SHP77 (cell line): ENCODE results near the gene HIPK2.

ENCODE experiments used
- DNase-seq, 2 experiments: peaks; one replicate each; lab custom pipeline; 2025; lab: John Stamatoyannopoulos, UW

HIPK2 gene

DNA sequence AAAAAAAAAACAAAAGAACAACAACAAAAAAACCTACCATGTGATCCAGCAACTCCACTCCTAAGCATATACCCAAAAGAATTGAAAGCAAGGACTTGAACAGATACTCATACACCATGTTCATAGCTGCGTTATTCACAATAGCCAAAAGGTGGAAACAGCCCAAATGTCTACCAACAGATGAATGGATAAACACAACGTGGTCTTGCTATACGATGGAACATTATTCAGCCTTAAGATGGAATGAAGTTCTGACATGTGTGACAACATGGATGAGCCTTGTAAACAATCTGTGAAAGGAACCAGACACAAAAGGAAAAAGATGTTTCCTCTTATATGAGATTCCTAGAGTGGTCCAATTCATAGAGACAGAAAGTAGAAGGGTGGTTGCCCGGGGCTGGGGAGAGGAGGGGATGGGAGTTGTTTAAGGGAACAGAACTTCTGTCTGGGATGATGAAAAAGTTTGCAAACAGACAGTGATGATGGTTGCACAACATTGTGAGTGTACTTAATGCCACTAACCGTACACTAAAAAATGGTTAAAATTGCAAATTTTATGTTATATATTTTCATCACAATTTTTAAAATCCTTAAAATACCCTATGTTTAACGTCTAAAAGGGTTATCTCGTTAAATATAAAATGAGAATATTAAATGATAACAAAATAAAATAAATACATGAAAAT, 242.7 kb downstream of the HIPK2 start:
- no peak for DNase-seq

DNA sequence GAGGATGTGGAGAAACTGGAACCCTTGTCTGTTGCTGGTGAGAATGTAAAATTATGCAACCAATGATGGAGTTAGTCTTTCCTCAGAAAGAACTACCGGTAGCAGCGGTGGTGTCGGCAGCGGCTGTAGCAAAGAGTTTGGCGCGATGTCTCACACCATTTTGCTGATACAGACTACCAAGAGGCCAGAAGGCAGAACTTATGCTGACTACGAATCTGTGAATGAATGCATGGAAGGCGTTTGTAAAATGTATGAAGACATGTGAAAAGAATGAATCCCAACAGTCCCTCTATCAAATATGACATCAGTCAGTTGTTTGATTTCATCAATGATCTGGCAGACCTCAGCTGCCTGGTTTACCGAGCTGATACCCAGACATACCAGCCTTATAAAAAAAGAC, 243.7 kb downstream of the HIPK2 start:
- no peak for DNase-seq

DNA sequence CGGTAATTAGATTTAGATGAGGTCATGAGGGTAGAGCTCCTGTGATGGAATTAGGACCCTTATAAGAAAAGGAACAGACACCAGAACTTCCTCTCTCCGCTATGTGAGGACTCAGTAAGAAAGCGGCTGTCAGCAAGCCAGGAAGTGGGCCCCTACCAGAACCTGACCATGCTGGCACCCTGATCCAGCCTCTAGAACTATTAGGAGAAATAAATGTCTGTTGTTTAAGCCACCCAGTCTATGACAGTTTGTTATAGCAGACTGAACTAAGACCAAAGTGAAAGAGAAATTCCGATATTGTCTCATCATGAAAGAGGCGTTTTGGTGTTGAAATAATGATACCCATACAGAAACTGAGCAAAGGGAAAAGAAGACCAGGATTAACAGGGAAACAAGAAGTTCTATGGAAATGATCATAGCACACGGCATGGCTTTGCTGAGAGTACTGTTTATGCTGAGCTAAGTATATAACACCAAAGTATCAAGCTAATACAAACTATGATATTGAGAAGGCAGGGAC, 245.1 kb downstream of the HIPK2 start:
- no peak for DNase-seq

DNA sequence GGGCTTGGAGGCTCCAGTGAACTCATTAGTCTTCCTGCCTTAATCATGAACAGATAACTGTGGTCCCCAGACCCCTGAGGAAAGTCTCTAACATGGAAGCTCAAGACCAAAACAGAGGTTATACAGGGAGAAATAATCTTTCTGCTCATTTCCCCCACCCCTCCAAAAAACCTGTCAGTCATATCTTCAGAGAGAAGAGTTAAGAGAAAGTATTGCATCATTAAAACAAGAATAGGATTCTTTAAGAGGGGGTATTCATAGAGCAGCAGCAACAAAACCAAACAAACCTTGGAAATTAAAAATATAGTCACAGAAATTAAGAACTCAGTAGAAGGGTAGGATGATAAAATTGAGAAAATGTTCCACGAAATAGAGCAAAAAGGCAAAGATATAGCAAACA, 246.7 kb downstream of the HIPK2 start:
- no peak for DNase-seq

DNA sequence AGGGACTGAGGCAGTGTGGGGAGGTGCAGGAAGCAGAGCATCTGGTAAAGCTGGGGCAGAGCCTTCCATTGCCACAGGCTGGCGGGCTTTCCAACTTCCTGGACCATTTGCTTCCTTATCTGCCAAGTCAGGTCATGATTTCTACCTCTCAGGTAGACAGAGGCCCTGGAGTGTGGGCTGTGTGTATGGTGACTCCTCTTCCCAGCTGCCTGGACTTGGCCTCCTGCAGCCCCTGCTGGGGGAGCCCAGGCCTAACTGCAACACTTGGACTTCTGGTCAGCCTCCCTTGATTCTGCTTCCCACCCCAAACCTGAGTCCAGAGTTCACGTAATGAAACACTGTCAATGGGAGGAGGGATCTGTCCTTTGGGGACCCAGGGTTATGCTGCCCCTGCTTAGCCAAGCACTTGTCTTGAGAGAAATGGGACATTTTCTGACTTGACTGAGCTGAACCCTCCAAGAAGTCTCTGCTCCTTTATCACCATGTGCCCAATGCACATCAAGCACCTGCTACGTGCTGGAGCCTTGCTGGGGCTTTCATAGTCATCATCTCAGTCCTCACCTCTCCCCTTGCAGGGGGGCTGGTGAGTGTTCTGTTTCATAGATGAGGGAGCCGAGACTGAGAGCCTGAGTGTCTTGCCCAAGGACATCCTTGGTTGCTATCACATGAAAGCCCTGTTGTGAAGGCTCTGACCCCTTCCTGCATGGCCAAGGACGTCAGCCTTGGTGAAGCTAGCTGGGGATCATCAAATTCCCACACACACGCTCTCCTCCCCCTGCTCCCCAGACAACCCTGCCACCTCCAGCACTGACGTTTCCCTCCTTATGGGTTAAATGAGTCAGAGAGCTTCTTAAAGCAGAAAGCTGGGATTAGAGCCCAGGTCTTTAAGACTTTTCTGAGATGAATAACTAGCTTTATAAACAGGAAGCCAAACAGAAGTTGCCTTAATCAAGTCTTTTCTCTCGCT, 250.9 kb downstream of the HIPK2 start:
- DNase-seq: no peak

DNA sequence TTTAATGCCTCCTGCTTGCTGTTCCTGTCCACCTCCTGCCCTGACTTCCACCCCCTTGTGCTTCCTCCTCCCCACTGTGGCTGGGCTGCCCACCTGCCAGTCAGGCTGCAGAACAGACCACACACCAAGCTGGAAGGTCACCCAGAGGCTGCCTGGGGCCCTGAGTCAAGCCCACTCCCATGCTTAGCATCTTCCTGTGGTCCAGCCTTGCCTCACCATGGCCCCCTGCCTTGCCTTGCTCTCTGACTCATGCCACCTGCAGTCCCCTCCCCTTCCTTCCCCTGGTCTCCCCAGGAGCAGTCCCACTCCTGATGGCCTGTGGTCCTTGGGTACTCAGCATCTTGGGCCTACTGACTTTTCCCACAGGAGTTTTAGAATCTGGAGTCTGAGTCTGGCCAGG, 252.0 kb downstream of the HIPK2 start:
- DNase-seq: no peak

DNA sequence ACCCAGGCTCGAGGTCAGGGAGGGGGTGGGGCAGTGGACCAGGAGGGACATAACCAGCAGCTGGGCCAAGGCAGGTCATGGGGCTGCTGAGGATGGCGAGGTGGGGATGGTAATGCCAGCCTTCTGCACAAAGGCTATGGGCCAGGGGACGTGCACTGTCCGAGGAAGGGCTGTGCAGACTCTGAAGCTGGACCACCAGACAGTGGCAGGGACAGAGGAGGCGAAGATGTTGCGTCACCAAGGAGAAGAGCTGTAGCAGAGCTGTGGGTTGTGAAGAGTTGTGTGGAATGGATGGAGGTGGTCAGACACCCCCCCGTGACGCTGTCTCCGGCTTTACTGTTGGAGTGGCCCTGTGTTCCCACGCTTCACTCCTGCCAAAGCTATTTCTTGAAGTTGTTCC, 252.6 kb downstream of the HIPK2 start:
- DNase-seq: no peak

DNA sequence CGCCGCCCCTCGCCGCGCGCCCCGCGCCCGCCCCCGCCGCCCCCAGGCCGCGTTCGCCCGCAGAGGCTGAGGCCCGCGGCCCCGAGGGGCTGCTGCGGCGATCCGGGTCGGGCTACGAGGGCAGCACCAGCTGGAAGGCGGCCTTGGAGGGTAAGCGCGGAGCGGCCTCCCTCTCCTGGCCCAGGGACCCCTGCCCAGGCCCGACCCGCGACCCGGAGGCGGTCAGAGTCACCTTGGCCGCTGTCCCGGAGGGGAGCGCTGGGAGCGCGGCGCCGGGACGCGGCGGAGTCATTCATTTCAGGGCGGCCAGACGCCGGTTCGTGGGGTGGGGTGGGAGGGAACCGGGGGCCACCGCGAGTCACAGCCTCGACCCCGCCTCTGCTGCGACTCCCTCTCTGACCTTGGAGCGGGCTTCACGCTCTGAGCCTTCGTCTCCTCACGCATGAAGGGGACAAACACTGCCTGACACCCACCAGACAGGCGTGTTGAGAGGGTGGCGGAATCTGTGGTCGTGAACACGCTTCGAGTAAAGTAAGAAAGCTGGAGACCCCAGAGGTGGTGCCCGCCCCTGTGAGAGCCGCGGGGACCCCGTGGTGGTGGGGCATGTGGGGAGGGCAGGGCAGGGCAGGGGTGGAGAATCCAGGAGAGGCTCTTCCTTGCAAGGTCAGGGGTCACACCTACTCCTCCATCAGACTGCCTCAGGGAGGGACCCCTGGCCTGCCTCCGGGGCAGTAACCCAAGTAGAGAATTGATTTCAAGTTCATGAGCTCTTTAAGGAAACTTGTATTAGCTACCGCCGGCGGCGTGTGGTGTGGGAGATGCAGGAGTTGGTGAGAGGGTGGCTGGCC, 253.6 kb downstream of the HIPK2 start:
- no peak for DNase-seq

DNA sequence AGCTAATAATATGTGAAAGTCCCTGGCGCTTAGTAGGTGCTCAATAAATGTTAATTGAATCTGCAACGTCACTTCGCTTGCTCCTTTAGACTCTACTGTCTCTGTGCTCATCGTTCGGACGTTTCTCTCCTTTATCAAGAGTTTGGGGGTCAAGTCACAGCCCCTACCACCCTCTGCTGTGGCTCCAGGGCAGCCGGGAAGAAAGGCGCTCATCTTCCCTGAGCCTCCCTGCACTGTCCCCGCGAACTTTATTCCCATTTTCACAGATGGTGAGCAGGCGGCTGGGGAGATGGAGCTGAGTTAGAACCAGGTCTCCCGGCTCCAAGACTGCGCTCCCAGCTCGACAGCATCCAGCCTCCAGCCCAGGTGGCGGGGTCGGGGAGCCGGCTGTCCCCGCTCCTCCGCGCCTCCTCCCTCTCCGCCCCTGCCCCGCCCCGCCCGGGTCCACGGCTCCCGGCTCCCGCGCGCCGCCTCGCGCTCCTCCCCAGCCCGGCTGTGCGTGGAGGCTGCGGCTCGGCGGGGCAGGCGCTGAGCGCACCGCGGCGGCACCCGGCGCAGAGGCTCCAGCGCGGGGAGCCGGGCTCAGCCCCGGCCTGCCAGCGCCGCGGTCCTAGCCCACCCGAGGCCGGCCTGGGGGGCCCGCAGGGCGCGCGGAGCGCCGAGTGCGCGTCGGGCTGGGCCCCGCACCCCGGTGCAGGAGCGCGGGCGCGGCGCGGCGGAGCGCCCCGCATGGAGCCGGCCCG, 254.4 kb downstream of the HIPK2 start, which contains the start of gene CLEC2L:
Gene CLEC2L (plus strand): TSS at position 487 of the 743 bp plus-strand sequence. CDS start 243 bp downstream, at position 730.
- DNase-seq: no peak

DNA sequence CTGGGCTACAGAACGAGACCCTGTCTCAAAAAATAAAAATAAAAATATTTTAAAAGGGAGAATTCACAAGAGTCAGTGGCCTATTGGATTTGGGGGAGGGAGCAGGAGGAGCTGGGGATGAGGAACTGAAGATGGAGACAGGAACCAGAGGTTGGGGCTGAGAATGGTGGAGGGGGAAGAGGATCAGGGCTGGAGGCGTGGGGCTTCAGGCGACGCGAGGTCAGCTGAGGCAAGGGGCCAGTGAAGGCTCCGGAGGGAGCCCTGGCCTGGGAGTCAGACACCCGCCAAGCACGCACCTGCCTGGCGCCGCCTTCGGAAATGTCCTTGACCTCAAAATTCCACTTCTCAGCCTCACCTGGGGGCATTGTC, 255.0 kb downstream of the HIPK2 start:
- DNase-seq: no peak

DNA sequence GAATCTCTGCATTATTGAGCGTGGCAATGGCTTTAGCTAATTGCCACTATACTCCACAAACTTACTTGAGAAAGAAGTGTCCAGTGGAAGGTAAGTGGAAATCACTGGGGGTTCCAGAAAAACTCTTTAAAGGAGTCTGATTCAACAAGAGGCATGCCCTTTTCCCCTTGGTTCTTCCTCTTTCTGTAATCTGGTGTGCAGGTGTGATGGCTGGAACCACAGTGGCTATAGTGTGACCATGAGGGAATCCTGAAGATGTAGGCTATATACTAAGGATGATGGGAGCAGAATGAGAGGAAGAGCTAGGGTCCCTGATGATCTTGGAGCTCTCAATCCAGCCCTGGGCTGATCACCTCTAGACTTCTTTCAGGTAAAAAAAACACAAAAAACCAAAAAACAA, 256.4 kb downstream of the HIPK2 start:
- DNase-seq: no peak

DNA sequence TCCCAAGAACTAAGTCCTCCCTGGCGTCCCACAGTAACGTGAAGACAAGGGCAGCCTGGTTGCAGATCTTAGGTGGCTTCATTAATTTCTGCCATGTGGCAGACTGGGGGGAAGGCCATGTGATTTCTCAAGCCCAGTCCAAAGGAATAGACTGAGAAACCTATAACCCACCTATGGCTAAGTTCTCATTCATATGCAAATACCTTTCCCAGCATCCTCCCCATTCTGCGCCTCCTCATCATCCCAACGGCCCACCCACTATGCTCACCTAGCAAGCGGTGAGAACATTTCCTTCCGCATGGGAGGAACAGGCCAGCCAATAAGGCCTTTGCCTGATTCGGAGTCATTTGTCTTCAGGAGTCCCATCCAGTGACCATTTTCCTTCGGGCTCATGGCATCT, 262.5 kb downstream of the HIPK2 start:
- no peak for DNase-seq
